ENCODE data around the gene NECTIN1. TPM values are rescaled to one million over a fixed set of nuclear protein-coding genes. Genes with fewer than 3 reads are reported as not detected.
A peak's percentile ranks its signal among the peaks of the same experiment; 100 is the strongest.

The NECTIN1 gene
- total RNA-seq, 1 experiment from 2014 or later = 23.8 TPM

DNA sequence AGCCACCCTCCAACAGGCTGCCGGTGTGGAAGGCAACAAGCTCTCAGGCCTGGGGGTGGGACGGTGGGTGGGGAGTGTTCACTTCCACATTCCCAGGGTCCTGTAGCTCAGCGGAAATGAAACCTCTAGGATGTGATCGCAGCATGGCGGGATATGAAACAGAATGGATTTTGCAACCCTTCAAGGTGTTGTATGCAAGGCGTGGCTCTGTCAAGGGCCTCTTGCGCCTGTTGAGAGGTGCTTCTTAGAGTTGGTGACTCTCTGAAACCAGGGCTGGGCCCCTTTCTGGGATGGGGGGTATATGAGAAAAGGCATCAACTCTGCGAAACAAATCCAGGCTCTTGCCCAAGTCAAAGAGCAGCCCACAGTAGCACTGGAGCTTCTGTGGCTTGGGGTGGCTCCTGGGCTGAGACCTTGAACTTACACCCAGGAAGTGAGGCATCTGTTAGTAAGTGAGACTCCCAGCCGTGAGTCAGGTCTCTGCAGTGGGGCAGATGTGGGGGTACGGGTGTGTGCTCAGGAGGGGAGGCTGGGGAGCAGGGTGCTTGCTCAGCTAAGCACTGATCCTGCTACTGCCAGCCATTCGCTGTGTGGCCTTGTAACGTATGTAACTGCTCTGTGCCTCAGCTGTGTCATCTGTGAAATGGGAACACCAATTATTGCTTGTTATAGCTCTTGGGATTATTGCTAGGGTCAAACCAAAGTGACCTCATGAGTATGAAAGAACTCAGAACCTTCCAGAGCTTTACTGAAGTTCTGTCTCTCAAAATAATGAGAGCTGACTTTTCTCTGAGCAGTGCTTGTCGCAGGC lies 28.3 kb downstream of the NECTIN1 start:
- H3K9ac ChIP-seq (ENCODE audit: low read length) = no peak overlapping the region
- POLR2A ChIA-PET = no interaction called here

More for the DNA sequence above, 28.3 kb downstream of the NECTIN1 start:
- peaks cover 18% of the 10 kb centered on the region; the same call in 1 of the 2 replicates for H3K79me2 ChIP-seq (ENCODE audit: insufficient read depth, low read length)
- H3K4me3 ChIP-seq (replicated peaks in 1 of 2; ENCODE audit: low read depth in 1 of 2, low read length in 2 of 2) = no peak overlapping the region
- peak overlapping the region; percentile 28; the same call in 1 of the 2 replicates for H3K4me2 ChIP-seq (ENCODE audit: low read length)
- intact Hi-C loops (cut with micrococcal nuclease) = no loop called here
- TF ChIP-seq ATF3 (IDR thresholded peaks at IDR 0.05) (no peak), ZNF274 (IDR thresholded peaks at IDR 0.05; ENCODE audit: low read depth, low read length) (no peak), EZH2 (IDR thresholded peaks at IDR 0.05) (no peak), YY1 (IDR thresholded peaks at IDR 0.05; ENCODE audit: extremely low read depth, insufficient replicate concordance, low read depth, low read length) (no peak), ZBTB33 (IDR thresholded peaks at IDR 0.05; ENCODE audit: extremely low read depth, insufficient replicate concordance, low read length) (no peak), JUND (IDR thresholded peaks at IDR 0.05) (no peak), CTCF (IDR thresholded peaks at IDR 0.05 in 2 of 3, conservative IDR thresholded peaks at IDR 0.05 in 1 of 3; ENCODE audit: borderline replicate concordance in 1 of 3, insufficient read depth in 1 of 3, low read depth in 2 of 3, low read length in 2 of 3) (no peak), FOSL1 (IDR thresholded peaks at IDR 0.05; ENCODE audit: low read depth) (no peak), EZH2phosphoT487 (IDR thresholded peaks at IDR 0.05; ENCODE audit: borderline replicate concordance) (no peak)
- CTCF ChIA-PET = interaction anchor here (0.8 to 1.2 kb wide), 2 partner anchors 28 to 29 kb away, joined by 3 read pairs; partner anchors contain the start of gene NECTIN1
- BruUV-seq (replicated peaks) = no TSS peak
- no peaks in the 10 kb centered on the region for H3K27me3 ChIP-seq (ENCODE audit: insufficient read depth, low read length)
- no peak overlapping the region for H2AFZ ChIP-seq (ENCODE audit: low read depth, low read length, poor library complexity, severe bottlenecking)
- no peaks in the 10 kb centered on the region for H4K20me1 ChIP-seq (ENCODE audit: insufficient read depth)
- no peak overlapping the region for H3K27ac ChIP-seq (ENCODE audit: low read depth, low read length)
- H3K9me2 ChIP-seq (ENCODE audit: insufficient read depth) = no peaks in the 10 kb centered on the region
- ATAC-seq (no peak), DNase-seq (ENCODE audit: low read depth, low spot score) (no peak)
- RAD21 ChIA-PET (ENCODE audit: low non-redundant PET in 1 of 2, low total read pairs in 2 of 2, uncharacterized antibody in 2 of 2, unreplicated experiment in 2 of 2) = no interaction called here
- H3K4me1 ChIP-seq (ENCODE audit: control insufficient read depth in 1 of 2, insufficient read depth in 2 of 2, low read length in 2 of 2) = peaks cover 28 to 68% of the 10 kb centered on the region in 2 experiments
- H3K9me3 ChIP-seq (ENCODE audit: control insufficient read depth in 1 of 2, insufficient read depth in 1 of 2, low read depth in 1 of 2, low read length in 2 of 2) = no peaks in the 10 kb centered on the region
- peaks cover 0 to 2% of the 10 kb centered on the region in 2 experiments; a peak in 1 of 4 replicates for H3K36me3 ChIP-seq (ENCODE audit: control insufficient read depth in 1 of 2, insufficient read depth in 2 of 2, low read length in 2 of 2)

All from HCT116 (cell line).